Endodermal cell (in vitro differentiated cells): ENCODE results near the gene TACC2. TPM values are rescaled to one million over a fixed set of nuclear protein-coding genes. Genes with fewer than 3 reads are reported as not detected.

ENCODE experiments used
- DNase-seq: peaks from one replicate; pipeline ENCODE4 v3.0.0-alpha.2; 2017
- H3K27ac ChIP-seq: 2 replicates; pipeline ENCODE4 v1.5.1; 2013; ENCODE audit warnings: mild to moderate bottlenecking, low read depth, low read length, moderate library complexity
- H3K27me3 ChIP-seq: 2 replicates; pipeline ENCODE4 v1.6.1; 2013; ENCODE audit warnings: mild to moderate bottlenecking, low read length, moderate library complexity; ENCODE audit not compliant: insufficient read depth, control insufficient read depth, poor library complexity, severe bottlenecking
- H3K36me3 ChIP-seq: 2 replicates; pipeline ENCODE4 v1.7.0; 2013; ENCODE audit warnings: mild to moderate bottlenecking, low read length, moderate library complexity; ENCODE audit not compliant: control insufficient read depth, insufficient read depth
- H3K4me1 ChIP-seq: one replicate; pipeline ENCODE4 v1.7.0; 2013; ENCODE audit warnings: low read length; ENCODE audit not compliant: control insufficient read depth, insufficient read depth
- H3K4me3 ChIP-seq: 2 replicates; pipeline ENCODE4 v1.5.1; 2013; ENCODE audit warnings: mild to moderate bottlenecking, low read length, moderate library complexity
- H3K9ac ChIP-seq: 2 replicates; pipeline ENCODE4 v1.6.1; 2013; ENCODE audit warnings: mild to moderate bottlenecking, low read length, moderate library complexity; ENCODE audit not compliant: poor library complexity, severe bottlenecking; ENCODE audit errors: extremely low read depth
- H3K9me3 ChIP-seq: 2 replicates; pipeline ENCODE4 v1.6.1; 2013; ENCODE audit warnings: mild to moderate bottlenecking, low read length, moderate library complexity; ENCODE audit not compliant: control insufficient read depth
- H3K27ac Mint-ChIP-seq: 2 replicates; pipeline ENCODE4 v1.8.0; 2020; ENCODE audit warnings: mixed read lengths
- H3K27me3 Mint-ChIP-seq: 2 replicates; pipeline ENCODE4 v1.8.0; 2021; ENCODE audit warnings: mild to moderate bottlenecking, mixed read lengths; ENCODE audit not compliant: insufficient read depth
- H3K36me3 Mint-ChIP-seq: 2 replicates; pipeline ENCODE4 v1.8.0; 2020; ENCODE audit warnings: low read depth, mixed read lengths
- H3K4me1 Mint-ChIP-seq: 2 replicates; pipeline ENCODE4 v1.8.0; 2020; ENCODE audit warnings: mixed read lengths
- H3K4me3 Mint-ChIP-seq: 2 replicates; pipeline ENCODE4 v1.8.0; 2020; ENCODE audit warnings: mild to moderate bottlenecking, moderate library complexity, mixed read lengths
- H3K9me3 Mint-ChIP-seq: 2 replicates; pipeline ENCODE4 v1.8.0; 2020; ENCODE audit warnings: mild to moderate bottlenecking, mixed read lengths
- WGBS, 2 experiments: methylation state at CpG; one replicate each; pipeline versions ENCODE4 v1.1.5 to v1.1.7; 2013; ENCODE audit warnings: missing lambda C conversion rate in 2 of 2, mixed read lengths in 1 of 2; ENCODE audit not compliant: insufficient coverage in 1 of 2, insufficient read length in 1 of 2; 5-methylcytosine and 5-hydroxymethylcytosine counted together
- total RNA-seq, 2 donors: library from RNA; stranded (reverse); fragmentation: NEBNext Ultra II Directional in 1 of 2; extraction: Animal tissue kit (Norgen Biotek cat#: 25700) in 1 of 2; gene quantifications; 2 replicates in 1 of 2; 3 replicates in 1 of 2; pipeline ENCODE4 v1.2.1, GENCODE V29; 2021
- TF ChIP-seq, protein P1 (sequence below): fragments of 200-600 bp; sonication (generic); conservative IDR thresholded peaks from 2 replicates; pipeline ENCODE4 v1.5.0; 2021; ENCODE audit warnings: antibody characterized with exemption, mild to moderate bottlenecking

TACC2 gene
- total RNA-seq, 2 donors from 2014 or later: 24.5 to 34.1 TPM

- no peak overlapping the region for H3K4me3 Mint-ChIP-seq
- TF ChIP-seq, protein P1, sequence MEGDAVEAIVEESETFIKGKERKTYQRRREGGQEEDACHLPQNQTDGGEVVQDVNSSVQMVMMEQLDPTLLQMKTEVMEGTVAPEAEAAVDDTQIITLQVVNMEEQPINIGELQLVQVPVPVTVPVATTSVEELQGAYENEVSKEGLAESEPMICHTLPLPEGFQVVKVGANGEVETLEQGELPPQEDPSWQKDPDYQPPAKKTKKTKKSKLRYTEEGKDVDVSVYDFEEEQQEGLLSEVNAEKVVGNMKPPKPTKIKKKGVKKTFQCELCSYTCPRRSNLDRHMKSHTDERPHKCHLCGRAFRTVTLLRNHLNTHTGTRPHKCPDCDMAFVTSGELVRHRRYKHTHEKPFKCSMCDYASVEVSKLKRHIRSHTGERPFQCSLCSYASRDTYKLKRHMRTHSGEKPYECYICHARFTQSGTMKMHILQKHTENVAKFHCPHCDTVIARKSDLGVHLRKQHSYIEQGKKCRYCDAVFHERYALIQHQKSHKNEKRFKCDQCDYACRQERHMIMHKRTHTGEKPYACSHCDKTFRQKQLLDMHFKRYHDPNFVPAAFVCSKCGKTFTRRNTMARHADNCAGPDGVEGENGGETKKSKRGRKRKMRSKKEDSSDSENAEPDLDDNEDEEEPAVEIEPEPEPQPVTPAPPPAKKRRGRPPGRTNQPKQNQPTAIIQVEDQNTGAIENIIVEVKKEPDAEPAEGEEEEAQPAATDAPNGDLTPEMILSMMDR: no peak
- Histone ChIP-seq H3K9me3 (no peaks in the 10 kb centered on the region), H3K27ac (no peak overlapping the region), H3K36me3 (peaks cover 46% of the 10 kb centered on the region), H3K9ac (no peak overlapping the region), H3K27me3 (no peaks in the 10 kb centered on the region), H3K4me3 (no peak overlapping the region), H3K4me1 (no peaks in the 10 kb centered on the region)
- H3K9me3 Mint-ChIP-seq: no peaks in the 10 kb centered on the region
- no peaks in the 10 kb centered on the region for H3K27me3 Mint-ChIP-seq
- WGBS, 2 experiments: 94% methylated on average over 6 of the region's 7 CpGs; no CpG with 5 or more reads in 1 of the 2 experiments
- no peak overlapping the region for H3K27ac Mint-ChIP-seq
- peaks cover 42% of the 10 kb centered on the region for H3K36me3 Mint-ChIP-seq
- H3K4me1 Mint-ChIP-seq: peaks cover 5% of the 10 kb centered on the region
- no peak for DNase-seq
Measured at GRCh38 chr10:122222638-122223037, 233.7 kb downstream of the TACC2 start.

DNA sequence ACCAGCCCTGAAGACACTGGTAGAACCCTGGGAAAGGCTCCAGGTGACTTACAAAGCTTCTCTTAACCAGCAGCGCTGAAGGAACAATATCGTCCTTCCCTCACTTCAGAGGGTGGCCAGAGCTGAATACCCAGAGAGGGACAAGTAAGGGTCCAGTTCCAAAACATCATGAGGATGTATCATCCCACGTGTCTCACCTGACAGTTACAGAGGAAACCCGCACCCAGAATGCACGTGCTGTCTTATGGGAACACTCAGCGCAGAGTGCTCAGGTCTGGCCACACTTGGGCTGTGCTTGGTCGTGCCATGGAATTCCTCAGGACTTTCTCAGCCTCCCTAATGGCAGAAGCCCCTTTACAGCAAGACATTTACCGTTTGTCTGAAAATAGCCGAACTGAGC lies 235.2 kb downstream of the TACC2 start:
- DNase-seq: no peak
- Mint-ChIP-seq H3K9me3 (no peaks in the 10 kb centered on the region), H3K4me1 (peaks cover 2% of the 10 kb centered on the region), H3K27me3 (no peaks in the 10 kb centered on the region), H3K27ac (peak overlapping the region; percentile 44), H3K36me3 (peaks cover 40% of the 10 kb centered on the region), H3K4me3 (no peak overlapping the region)
- H3K4me1 ChIP-seq: no peaks in the 10 kb centered on the region
- peaks cover 47% of the 10 kb centered on the region for H3K36me3 ChIP-seq
- WGBS, 2 experiments: 93 to 94% methylated on average over 8 to 9 of the region's 9 CpGs
- no peak overlapping the region for H3K9ac ChIP-seq
- H3K27ac ChIP-seq: no peak overlapping the region
- no peaks in the 10 kb centered on the region for H3K9me3 ChIP-seq
- TF ChIP-seq, protein P1: no peak
- no peaks in the 10 kb centered on the region for H3K27me3 ChIP-seq
- H3K4me3 ChIP-seq: no peak overlapping the region

- no peak overlapping the region for H3K9ac ChIP-seq
- no peak overlapping the region for H3K4me3 ChIP-seq
- H3K27me3 ChIP-seq: no peaks in the 10 kb centered on the region
- DNase-seq: no peak
- WGBS, 2 experiments: 91 to 96% methylated on average over 4 to 9 of the region's 9 CpGs
- H3K4me1 ChIP-seq: no peaks in the 10 kb centered on the region
- no peaks in the 10 kb centered on the region for H3K27me3 Mint-ChIP-seq
- H3K4me1 Mint-ChIP-seq: no peaks in the 10 kb centered on the region
- H3K9me3 ChIP-seq: no peaks in the 10 kb centered on the region
- H3K36me3 Mint-ChIP-seq: peaks cover 41% of the 10 kb centered on the region
- no peaks in the 10 kb centered on the region for H3K9me3 Mint-ChIP-seq
- peaks cover 52% of the 10 kb centered on the region for H3K36me3 ChIP-seq
- TF ChIP-seq, protein P1: no peak
- H3K27ac ChIP-seq: no peak overlapping the region
- H3K4me3 Mint-ChIP-seq: no peak overlapping the region
- no peak overlapping the region for H3K27ac Mint-ChIP-seq
Measured at GRCh38 chr10:122225330-122225729, 236.4 kb downstream of the TACC2 start.
